ENCODE results near the gene SMPD4. TPM values are rescaled to one million over a fixed set of nuclear protein-coding genes. Genes with fewer than 3 reads are reported as not detected.

Gene SMPD4
- total and polyA plus RNA-seq, 2 of the 13 experiments (the other 11 are each of a cell fraction or from before 2014, with no cell fraction given), result 63.2 to 70.5 TPM

- peak; percentile 99 for TF ChIP-seq E2F5 (CRISPR knock-in tag; conservative IDR thresholded peaks at IDR 0.05)
- peak; percentile 94 for TF ChIP-seq SAP130 (CRISPR knock-in tag; IDR thresholded peaks at IDR 0.05; ENCODE audit: low read depth)
- TF ChIP-seq NFYB (CRISPR knock-in tag; IDR thresholded peaks at IDR 0.05), result peak; percentile 15; the same call in 1 of the 2 replicates
- peak; percentile 48; the same call in 1 of the 2 replicates for TF ChIP-seq TRAFD1 (CRISPR knock-in tag; IDR thresholded peaks at IDR 0.05; ENCODE audit: borderline replicate concordance)
- no peak for TF ChIP-seq ZBTB25 (CRISPR knock-in tag; IDR thresholded peaks at IDR 0.05)
- peak; percentile 89 for TF ChIP-seq GABPB1 (CRISPR knock-in tag; IDR thresholded peaks at IDR 0.05)
- TF ChIP-seq SOX6 (IDR thresholded peaks at IDR 0.05), result no peak
- TF ChIP-seq SOX6 (CRISPR knock-in tag; IDR thresholded peaks at IDR 0.05), result peak; percentile 47; the same call in 1 of the 2 replicates
- TF ChIP-seq ZFP90 (CRISPR knock-in tag; IDR thresholded peaks at IDR 0.05; ENCODE audit: borderline replicate concordance), result peak; percentile 82; the same call in 1 of the 2 replicates
- TF ChIP-seq POGZ (CRISPR knock-in tag; IDR thresholded peaks at IDR 0.05), result peak; percentile 82
- peak; percentile 41; the same call in 1 of the 2 replicates for TF ChIP-seq ZNF510 (CRISPR knock-in tag; IDR thresholded peaks at IDR 0.05; ENCODE audit: low read depth)
- TF ChIP-seq SNRNP70 (IDR thresholded peaks at IDR 0.05; ENCODE audit: low read depth, low read length), result no peak
- TF ChIP-seq ZNF143 (CRISPR knock-in tag; IDR thresholded peaks at IDR 0.05), result peak; percentile 62
- TF ChIP-seq ZSCAN20 (CRISPR knock-in tag; IDR thresholded peaks at IDR 0.05; ENCODE audit: borderline replicate concordance), result no peak
- TF ChIP-seq ZNF792 (CRISPR knock-in tag; IDR thresholded peaks at IDR 0.05), result peak; percentile 22; the same call in 1 of the 2 replicates
- peak; percentile 99 for TF ChIP-seq KLF12 (CRISPR knock-in tag; IDR thresholded peaks at IDR 0.05; ENCODE audit: borderline replicate concordance)
- TF ChIP-seq ZNF30 (CRISPR knock-in tag; IDR thresholded peaks at IDR 0.05), result 0 out of 2 replicates have a peak, but pooled peaks have one; percentile 43
- TF ChIP-seq PHF20 (CRISPR knock-in tag; IDR thresholded peaks at IDR 0.05), result peak; percentile 97
- no peak for TF ChIP-seq SP140L (CRISPR knock-in tag; IDR thresholded peaks at IDR 0.05; ENCODE audit: borderline replicate concordance)
- peak; percentile 93 for TF ChIP-seq RBFOX2 (IDR thresholded peaks at IDR 0.05; ENCODE audit: low read depth, low read length)
- peak; percentile 79 for TF ChIP-seq TBX2 (CRISPR knock-in tag; IDR thresholded peaks at IDR 0.05; ENCODE audit: borderline replicate concordance)
- TF ChIP-seq HDAC1 (CRISPR knock-in tag; IDR thresholded peaks at IDR 0.05), result peak; percentile 95
- peak; percentile 32; the same call in 1 of the 2 replicates for TF ChIP-seq KAT7 (CRISPR knock-in tag; IDR thresholded peaks at IDR 0.05; ENCODE audit: borderline replicate concordance)
- 0 out of 2 replicates have a peak, but pooled peaks have one; percentile 37 for TF ChIP-seq ZBTB3 (CRISPR knock-in tag; IDR thresholded peaks at IDR 0.05; ENCODE audit: borderline replicate concordance, low read depth)
- peak; percentile 45; the same call in 1 of the 2 replicates for TF ChIP-seq BCL6 (CRISPR knock-in tag; IDR thresholded peaks at IDR 0.05)
- peak; percentile 88 for TF ChIP-seq TARDBP (CRISPR knock-in tag; IDR thresholded peaks at IDR 0.05)
- 0 out of 2 replicates have a peak, but pooled peaks have one; percentile 81 for TF ChIP-seq SNAPC2 (CRISPR knock-in tag; IDR thresholded peaks at IDR 0.05)
- no peak for TF ChIP-seq MZF1 (CRISPR knock-in tag; IDR thresholded peaks at IDR 0.05; ENCODE audit: borderline replicate concordance)
- no peak for TF ChIP-seq HOXA7 (CRISPR knock-in tag; IDR thresholded peaks at IDR 0.05)
- TF ChIP-seq MED8 (CRISPR knock-in tag; IDR thresholded peaks at IDR 0.05; ENCODE audit: insufficient replicate concordance), result peak; percentile 46
Measured at GRCh38 chr2:130181325-130181879, at the start of gene SMPD4 (continued).

Measured in HepG2 (cell line).